ENCODE measurements around the gene NIBAN1. TPM values are rescaled to one million over a fixed set of nuclear protein-coding genes. Genes with fewer than 3 reads are reported as not detected.

NIBAN1 gene
- total RNA-seq, 1 experiment from 2014 or later: 27.6 TPM

DNA sequence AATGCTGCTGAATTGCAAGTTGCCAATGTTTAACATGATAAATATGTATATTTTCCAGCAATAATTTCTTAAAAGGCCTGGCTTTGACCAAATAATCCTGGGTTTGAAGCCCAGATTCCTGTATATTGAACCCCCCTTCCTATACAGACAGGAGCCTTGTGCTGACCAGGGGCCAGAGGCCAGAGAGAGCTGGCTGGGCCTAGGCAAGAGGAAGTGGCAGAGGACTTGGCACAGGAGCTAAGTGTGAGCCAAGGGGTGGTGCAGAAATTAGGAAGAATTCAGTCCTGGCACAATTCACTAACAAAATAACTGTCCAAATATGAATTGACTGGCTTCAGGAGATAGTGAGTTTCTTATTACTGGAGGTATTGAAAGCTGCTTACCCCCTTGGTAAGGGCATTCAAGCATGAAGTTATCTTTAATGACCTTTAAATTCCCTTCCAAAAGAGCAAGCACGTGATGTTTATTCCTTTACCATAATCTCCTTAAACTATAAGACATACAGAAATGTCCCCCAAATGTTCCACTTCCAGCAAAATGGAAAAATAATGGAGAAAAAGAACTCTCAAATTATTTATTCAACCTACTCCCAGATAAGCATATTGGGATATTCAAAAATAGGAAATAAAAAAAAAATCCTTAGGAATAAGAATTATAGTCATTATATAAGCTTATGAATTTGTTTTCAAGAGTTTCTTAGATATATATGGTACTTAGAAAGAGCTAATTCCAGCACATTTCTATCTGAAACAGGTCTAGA, 26.6 kb downstream of the NIBAN1 start:
- DNase-seq (ENCODE audit: low read depth): no peak

DNA sequence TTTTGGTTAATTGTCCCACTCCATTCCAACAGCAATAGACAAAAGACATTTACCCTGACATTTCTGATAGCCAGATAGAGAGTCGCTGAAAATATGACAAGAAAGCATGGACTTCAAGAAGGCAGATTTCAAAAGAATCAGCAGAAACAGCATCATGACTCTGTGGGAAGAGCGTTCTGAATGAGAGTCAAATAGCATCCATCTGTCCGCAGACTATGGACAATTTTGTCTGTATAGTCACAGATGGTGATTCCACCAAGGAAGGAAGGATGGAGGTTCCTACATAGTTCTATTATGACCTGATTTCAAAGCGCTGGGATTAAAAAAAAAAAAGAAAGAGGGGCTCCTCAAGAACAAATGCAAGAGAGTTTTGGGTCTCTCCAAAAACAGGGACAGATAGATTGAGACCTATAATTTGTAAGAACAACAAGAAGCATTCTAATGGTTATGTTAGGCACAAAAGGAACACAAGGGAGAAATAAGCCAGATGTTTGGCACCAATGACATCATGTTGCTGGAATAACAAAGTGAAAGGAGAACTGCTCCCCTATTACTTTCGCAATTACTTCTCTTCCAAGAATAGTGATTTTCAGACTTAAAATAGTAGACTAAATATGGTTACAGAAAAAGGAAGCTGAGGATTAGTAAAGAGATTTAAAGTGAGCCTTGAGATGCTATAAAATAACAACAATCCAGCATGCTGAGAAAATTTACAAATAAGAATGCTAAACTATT, 28.5 kb downstream of the NIBAN1 start:
- DNase-seq (ENCODE audit: low read depth): no peak

DNA sequence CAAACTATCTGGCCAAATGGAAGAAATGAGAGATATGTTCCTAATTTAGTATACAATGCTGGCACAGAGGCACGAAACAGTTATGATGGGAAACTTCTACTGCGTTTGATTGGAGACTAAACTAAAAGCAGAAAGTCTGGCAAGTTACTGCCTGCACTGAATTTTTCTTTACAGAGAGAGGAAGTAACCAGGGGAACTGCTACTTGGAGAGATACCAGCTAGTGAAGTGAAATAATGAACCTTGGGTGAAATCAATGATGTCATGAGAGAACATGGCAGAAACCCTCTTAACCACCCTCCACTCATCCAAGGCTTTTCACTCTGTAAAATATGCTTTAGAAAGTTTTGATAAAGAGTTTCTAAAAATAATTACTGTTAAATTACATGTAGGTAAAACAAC, 29.3 kb downstream of the NIBAN1 start:
- no peak for DNase-seq (ENCODE audit: low read depth)

DNA sequence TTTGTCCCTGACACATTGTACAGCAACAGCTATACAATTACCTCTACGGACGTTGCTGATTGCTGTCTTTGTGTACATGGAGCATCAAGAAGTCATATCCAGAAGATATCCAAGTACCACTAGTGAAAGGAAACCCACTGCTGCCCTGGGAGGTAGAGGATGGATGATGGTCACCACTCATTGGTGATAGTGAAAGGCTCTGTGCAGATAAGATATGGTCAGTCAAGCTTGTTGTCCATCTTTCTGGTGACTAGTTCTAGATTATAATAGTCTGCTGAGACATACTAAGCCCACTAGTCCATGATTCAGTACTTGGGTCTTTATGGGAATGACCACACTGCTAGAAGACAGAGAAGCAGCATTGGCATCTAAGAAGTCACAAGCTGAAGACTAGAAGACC, 30.3 kb downstream of the NIBAN1 start:
- no peak for DNase-seq (ENCODE audit: low read depth)

DNA sequence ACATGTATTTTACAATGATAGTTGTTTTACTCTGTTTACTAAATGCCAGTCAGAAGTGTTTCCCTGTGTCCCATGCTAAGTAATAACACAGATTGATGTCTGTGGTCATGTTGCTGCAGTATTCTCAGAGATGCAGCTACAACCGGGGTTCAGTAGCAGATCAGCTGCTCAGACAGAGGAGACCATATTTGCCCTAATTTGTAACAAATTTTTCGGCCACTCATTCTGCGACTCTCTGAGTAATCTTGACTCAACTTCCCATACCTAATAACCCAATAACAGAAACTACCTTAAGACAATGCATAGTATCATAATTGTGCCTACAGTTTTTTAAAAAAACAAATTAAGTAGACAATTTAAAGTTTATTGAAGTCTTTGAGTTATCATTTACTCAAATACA, 32.6 kb downstream of the NIBAN1 start:
- DNase-seq (ENCODE audit: low read depth): no peak

DNA sequence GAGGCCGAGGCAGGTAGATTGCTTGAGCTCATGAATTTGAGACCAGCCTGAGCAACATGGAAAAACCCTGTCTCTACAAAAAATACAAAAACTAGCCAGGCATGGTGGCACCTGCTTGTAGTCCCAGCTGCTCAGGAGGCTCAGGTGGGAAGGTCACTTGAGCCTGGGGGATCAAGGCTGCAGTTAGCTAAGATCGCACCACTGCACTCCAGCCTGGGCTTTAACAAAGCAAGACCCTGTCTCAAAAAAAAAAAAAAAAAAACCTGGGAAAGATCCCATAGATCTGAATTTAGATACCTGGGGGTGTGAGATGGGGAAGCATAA, 32.9 kb downstream of the NIBAN1 start:
- no peak for DNase-seq (ENCODE audit: low read depth)

DNA sequence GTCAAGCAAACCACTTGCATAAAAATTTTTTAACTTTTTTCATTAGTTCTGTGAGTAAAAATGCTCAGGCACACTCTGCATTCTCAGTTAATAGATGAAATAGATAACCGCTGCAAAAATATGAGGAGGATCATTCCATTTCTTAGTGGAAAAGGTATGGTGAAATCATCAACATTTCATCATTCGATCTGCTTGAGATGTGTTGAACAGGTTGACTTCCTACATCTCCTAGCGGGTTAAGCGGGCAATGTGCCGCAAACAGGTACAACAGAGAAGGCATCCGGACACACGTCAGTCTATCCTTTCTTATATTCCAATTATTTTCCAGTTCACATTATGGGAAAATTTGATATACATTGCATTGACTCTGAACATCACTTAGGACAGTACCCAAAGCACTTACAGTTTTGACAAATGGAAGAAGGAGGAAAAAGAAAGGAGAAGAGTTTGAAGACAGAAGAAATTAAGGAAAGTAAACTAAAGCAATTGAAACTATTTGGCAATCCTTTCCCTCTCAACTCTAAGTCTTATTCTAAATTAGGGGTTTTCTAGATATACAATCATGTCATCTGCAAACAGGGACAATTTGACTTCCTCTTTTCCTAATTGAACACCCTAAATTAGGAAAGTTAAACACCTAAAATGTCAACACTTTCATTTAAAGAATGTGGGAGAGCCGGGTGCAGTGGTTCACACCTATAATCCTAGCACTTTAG, 33.5 kb downstream of the NIBAN1 start:
- DNase-seq (ENCODE audit: low read depth): no peak

DNA sequence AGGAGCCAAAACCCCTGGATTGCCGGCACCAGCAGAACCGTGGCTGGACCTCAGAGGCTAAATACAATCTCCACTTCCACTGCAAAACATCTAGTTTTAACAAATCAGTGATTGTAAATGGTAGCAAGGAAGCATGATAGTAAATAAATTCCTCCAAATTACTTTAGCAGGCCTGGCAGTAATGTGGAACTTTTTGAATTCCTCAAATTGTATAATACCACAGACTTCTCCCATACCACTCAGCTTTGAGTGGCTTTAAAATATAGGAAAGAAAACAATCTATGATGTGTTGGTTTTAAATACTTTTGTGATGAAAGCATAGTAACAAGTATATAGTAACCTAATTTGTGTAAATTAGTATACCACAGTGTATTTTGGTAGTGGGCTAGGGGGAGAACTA, 34.1 kb downstream of the NIBAN1 start:
- DNase-seq (ENCODE audit: low read depth): no peak

DNA sequence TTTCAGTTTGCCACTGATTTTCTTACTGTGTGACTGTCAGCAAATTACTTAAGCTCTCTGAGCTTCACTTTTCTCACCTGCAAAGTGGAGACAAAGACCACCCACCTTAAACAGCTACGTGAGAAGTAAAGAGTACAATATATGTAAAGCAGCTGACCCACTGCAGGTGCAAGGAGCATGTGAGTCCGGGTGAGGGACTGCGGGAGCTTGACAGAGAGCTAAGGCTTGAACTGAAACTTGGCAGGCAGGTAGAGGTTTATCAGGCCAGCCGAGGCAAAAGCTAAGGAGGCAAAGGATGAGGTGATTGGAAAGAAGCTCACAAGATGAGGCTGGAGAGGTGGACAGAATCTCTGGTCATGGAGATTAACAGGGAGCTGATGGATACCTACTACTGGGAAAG, 36.6 kb downstream of the NIBAN1 start:
- DNase-seq (ENCODE audit: low read depth): no peak

DNA sequence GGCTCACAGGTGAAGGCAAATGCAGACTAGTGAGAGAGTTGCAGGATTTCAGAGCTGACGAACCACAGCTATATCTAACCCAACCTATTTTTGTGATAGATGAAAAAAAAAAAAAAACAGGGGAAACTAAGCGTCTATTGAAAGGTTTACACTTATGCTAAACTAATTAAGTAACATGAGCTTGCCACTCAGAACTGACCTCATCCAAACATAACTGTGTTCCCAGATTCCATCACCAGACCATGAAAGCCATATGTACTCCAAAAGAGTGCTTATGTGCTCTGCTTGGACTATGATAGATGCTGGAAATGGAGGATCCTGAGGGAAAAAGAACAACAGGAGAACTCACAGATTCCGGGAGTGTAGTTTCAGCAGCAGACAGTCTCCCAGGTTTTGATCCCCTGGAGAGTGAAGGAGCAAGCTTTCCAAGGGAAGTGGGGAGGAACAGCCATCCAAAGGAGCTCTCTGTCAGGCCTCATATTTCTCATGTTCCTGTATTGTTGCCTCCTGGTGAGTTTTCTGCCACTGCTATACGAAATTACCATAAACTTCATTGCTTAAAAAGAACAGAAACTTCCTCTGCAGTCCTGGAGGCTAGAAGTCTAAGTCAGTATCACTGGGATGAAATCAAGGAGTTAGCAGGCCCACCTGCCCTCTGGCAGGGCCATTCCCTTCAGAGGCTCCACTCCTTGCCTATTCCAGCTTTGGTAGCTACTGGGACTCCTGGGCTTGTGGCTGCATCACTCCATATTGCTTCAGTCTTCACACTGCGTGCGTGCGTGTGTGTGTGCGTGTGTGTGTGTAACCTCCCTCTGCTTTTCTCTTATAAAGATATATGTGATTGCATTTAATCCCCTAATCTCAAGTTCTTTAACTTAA, 38.1 kb downstream of the NIBAN1 start:
- no peak for DNase-seq (ENCODE audit: low read depth)

DNA sequence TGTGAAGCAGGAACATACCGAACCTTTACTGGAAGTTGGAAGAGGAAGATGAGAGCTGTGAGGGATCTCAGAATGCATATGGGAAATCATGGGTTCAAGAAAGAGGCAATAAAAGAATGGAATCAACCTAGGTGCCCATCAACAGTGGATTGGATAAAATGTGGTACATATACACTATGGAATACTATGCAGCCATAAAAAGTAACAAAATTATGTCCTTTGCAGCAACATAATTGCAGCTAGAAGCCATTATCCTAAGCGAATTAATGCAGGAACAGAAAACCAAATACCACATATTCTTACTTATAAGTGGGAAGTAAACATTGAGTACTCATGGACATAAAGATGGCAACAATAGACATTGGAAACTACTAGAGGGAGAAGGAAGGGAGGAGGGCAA, 40.4 kb downstream of the NIBAN1 start:
- DNase-seq (ENCODE audit: low read depth): no peak

DNA sequence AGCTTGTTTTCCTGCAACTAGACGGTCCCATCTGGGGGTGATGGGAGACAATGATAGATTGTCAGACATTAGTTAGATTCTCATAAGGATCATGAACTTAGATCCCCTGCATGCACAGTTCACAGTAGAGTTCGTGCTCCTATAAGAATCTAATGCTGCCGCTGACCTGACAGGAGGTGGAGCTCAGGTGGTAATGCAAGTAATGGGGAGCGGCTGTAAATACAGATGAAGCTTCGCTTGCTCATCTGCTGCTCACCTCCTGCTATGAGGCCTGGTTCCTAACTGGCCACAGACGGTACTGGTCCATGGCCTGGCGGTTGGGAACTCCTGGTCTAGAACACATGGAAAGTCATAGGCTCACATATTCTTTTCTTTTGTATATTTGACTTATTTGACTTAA, 42.0 kb downstream of the NIBAN1 start:
- DNase-seq (ENCODE audit: low read depth): no peak

DNA sequence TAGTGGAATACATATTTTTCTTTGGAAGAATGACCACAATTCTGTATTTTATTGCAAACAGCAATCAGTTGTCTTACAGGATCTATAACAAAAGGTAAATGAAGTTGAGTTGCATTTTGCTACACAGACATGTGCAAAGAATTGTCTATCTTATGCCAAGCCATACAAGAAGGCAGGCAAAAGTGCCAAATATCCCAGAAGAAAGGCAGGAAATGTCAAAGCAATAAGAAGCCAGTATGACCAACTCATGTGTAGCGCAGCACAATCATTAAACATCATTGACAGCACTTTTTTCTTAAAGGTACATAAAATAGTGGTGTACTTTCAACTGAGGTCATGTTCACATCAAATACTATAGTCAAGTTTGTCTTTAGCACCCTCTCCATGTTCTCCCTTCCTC, 42.7 kb downstream of the NIBAN1 start:
- DNase-seq (ENCODE audit: low read depth): no peak

DNA sequence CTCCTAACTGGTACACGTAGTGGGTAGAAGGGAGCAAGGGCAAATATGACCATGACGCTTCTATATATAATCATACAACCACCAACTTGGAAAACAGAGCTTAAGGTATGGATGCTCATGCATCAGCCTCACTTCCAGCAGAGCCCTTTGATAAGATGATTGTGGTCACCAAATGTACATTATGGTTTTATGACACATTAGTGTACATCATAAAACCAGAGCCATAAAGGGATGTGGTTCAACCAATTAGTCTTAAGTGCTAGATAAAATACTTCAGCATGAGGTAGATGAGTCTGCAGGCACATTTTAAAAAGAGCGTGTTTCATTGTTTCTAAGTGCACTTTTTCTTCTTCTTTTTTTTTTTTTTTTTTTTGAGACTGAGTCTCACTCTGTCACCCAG, 43.7 kb downstream of the NIBAN1 start:
- peak; percentile 31 for DNase-seq (ENCODE audit: low read depth)

DNA sequence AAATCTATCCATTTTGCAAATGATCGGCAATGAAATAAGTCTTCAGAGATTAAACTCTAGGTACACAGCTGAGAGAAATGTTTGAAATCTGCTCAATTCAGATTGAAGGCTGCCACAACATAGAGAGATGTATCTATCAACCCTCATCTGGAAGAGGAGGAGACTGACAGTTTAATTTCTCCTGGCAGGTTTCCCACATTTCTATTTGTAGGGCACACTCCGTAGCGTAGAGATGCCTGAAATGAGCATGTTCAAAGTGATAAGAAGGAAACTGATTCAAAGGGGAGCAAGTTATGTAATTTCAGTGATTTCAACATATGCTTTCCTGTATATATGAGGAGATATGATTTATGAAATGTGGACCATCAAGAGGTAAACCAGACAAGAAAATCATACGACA, 44.1 kb downstream of the NIBAN1 start:
- no peak for DNase-seq (ENCODE audit: low read depth)

DNA sequence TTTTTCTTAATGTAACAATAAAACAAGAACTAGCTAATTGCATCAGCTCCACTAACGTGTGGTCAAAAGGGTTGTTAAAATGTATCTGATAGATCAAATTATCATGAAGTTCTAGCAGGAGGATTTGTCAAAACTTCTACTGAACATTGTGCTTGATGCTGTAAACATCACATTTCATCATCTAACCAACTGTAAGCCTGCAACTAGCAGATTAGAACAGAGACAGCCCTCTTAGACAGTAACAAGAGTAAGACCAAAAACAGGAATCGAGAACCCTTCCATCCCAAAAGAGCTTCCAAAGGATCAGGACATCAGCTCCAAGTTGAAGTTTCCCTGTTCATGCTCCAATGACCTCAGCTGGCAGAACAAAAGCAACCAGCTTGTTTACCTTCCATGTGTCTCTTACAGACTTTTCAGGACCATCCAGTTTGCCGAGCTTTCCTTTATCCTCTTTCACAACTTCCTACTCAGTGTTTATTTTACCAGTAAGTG, 44.6 kb downstream of the NIBAN1 start:
- DNase-seq (ENCODE audit: low read depth): no peak

DNA sequence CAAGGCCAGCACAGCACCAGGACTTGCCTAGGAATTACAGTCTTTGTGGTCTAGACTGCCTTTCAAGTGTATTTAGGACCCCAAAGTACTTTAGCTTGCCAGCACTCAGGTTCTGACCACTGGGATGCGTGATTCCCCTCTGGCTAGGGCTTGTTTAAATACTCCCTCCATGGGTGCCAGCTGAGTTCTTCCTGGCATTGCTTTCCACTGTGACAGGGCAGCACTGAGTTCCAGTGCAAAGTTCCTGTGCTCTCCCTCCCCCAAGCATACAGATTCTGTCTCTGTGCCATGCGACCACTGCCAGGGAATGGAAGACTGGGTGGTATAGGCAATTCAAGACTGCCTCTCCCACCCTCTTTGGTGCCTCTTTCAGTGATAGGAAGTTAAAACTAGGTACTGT, 45.9 kb downstream of the NIBAN1 start:
- DNase-seq (ENCODE audit: low read depth): no peak
